GM21381 (cell line): ENCODE results near the gene TPX2.
"Not testable (repeated sequence)": the region's sequence is repeated elsewhere in the genome, so short reads cannot be mapped to it uniquely, and the experiment has no call there.

Experiments
- ATAC-seq: cut with Tn5 transposase; IDR thresholded peaks from one replicate; pipeline ENCODE4 v1.9.1; 2021; ENCODE audit warnings: mild to moderate bottlenecking, moderate library complexity; ENCODE audit not compliant: unreplicated experiment

The TPX2 gene

GRCh38 chr20:31718952-31719643, 20.0 kb upstream of the TPX2 start:
- ATAC-seq: no peak

DNA sequence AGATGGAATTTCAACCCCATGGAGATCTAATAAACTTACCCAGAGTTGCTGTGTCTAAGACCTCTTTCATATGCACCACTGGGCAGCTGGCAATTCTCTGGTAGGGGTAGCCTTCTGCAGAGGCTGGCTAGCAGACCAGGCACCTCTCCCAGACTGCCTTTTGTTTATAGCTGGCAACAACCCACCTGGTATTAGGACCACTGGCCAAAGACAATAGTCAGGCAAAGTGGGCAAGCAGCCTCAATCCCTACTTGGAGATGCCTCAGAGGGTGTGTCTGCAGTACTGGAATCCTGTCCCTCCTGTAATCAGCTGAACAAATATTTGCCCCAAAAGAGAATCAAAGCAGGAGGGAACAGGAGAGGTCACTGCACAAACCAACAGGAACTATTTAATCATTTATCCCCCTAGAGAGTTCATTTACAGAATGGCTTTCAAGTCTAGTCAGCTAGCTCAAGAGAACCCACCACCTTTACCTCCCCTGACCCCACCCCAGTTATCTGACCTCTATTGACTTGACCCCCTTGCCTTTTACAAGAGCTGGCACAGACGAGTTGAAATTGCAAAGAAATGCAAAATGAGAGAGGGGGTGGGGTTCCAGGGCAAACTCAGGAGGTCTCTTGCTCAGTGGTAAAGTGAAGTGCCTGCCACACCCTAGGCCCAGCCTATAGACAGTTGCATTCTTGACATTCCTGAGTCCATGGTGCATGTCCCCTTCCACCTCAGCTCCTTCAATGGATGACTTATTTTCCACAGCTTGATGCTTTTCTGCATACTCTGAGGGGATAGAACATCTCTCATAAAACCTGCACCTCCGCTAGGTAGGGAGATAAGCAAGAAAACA, 19.2 kb upstream of the TPX2 start:
- ATAC-seq: no peak

DNA sequence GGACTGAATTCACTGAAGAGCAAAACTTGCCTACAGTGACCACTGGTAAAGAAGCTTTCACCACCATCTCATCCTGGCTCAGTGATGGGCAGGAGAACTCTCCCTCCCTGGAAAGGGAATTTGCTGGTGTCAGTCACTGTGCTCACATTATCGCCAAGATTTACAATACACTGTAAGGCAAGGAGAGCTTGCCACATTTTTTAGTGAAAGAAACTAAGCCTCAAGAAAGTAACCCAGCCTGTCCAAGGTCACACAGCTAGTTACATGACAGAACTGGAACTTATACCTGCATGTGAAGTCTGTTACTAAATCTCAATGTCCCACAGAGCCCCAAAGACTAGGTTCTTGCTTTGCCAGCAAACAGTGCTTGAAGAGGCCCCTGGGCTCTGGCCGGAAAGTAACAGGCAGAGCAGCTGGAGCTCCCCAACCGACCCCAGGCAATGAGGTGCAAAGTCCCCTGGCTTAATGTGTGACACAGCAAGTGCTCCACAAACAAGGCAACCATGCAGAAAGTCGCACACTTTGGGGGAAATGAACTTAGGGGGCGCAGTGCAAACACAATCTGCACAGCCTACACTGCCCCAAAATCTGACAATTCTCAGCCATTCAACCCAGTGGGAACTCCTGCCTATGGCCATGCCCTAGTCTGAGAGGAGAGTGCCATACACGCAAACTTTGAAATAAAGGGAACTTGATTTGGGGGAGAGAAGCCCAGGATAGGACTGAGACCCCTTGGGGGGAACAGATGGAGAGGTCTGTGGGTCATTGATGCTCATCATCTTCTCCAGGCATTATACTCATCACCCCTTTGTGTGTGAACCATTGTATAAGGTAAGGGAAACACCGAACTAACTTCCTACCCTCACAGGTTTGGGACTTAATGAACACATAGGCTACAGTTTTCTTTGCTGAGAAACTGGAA, 18.3 kb upstream of the TPX2 start:
- no peak for ATAC-seq

DNA sequence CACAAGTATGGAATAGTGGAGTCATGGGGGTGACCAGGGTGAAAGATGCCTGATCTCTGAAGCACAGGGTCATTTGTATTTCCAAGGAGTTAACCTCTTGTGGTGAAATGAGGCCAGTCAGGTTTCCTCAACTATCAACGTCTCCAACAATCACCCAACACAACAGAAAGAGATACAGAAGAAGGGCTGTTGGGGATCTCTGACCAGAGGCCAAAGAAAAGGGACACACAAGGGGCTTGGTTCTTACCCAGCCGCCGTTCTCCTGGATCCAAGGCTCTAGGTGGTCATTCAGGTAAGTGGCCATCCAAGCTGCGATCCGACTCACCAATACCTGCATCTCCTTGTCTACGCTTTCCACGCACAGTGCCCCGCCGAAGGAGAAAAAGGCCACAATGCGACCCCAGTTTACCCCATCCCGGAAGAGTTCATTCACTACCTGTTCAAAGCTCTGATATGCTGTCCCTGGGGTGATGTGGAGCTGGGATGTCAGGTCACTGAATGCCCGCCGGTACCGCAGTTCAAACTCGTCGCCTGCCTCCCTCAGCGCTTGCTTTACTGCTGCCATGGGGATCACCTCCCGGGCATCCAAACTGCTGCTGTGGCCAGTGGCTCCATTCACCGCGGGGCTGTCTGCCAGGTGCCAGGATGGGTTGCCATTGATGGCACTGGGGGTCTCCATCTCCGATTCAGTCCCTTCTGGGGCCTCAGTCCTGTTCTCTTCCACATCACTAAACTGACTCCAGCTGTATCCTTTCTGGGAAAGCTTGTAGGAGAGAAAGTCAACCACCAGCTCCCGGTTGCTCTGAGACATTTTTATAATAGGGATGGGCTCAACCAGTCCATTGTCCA, 17.5 kb upstream of the TPX2 start:
- no peak for ATAC-seq

DNA sequence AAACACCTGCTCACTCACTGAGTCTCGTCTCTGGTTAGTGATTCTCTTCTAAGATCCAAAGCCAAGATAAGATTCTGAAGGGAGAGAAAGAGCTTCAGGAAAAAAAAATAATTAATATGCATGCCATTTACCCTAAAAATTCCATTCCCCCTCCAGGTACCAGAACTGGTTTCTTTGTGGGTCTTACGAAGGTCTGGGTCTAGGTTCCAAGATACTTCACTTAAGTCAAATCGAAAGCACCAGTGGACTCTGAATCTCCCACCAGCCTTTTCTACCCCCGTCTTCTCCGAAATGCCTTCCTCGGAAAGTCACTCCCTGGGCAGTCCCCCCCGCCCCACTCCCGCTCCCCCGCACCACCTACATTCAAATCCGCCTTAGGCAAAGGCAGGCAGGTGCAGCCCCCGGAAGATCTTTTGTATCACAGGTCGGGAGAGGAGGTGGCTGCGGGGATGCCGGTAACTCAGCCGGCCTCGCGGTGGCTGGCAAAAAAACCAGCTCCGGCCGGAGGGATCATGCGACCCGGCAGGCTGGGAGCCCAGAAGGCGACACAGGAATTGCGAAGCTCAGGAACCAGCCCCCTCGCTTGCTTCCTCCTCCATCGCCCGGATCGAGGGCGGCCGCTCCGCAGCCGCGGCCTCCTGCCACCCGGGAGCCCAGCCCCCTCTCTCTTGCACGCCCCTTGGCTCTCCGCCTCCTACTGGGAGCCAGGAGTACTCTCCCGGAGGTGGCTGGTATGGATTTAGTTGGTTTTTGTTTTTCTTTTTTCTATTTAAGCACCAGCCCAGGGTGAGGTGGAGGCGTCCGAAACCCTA, 16.6 kb upstream of the TPX2 start, which contains the start of gene BCL2L1:
Gene BCL2L1, minus strand, starts transcription at position 612 of the 812 bp plus-strand sequence. CDS start 650 bp downstream, outside the sequence.
- peak; percentile 18 for ATAC-seq

GRCh38 chr20:31723069-31723318, 16.1 kb upstream of the TPX2 start:
- ATAC-seq: no peak

DNA sequence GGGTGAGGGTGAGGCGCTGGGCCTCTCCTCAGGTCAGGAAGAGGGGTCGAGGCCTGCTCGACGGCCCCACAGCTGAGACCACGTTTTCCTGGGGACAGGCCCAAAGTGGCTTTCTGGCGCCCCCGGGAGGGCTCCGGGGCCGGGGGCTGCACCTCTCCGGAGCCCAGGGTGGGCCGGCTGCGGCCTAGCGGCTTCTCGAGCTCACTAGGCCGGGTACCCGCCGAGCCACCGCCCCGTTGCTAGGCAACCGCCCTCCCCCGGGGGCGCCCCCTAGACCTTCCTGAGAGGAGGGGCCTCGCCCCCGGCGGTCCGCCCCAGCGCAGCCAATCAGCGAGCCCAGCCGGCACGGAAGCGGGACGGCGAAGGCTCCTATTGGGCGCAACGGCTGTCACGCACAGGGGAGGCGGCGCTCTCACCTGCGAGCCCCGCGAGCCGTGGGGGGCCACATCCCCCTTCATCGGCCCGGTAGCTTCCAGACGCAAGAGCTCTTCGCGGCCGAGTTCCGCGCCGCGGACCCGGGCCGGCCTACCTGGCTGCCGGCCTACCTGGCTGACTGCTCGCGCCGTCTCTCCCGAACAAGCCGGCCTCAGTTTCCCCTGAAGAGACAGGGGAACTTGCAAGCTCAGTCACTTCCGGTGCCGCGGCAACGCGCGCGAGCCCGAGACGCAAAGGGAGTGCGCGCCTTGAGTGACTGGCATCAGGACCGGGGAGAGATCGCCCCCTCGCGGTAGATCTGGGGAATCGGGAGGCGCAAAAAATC, 15.6 kb upstream of the TPX2 start:
- ATAC-seq: peak; percentile 82

DNA sequence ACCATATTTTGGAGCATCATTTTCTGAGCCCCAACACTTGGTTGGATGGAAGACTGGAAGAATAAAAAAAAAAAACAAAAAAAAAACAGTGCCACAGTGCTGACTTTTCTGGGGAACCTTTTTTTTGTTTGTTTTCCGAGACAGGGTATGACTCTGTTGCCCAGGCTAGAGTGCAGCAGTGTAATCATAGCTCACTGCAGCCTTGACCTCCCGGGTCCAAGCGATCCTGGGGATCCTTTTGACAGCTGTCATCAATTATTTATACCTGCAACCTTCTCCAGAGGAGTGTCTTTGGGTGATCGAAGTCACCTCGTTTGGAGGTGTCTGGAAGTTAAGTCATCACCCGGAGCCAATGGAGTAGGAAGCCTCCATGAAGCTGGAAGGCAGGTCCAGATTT, 7.8 kb upstream of the TPX2 start:
- no peak for ATAC-seq

- no peak for ATAC-seq
Observed at GRCh38 chr20:31739550-31739977, 474 bp downstream of the TPX2 start.

DNA sequence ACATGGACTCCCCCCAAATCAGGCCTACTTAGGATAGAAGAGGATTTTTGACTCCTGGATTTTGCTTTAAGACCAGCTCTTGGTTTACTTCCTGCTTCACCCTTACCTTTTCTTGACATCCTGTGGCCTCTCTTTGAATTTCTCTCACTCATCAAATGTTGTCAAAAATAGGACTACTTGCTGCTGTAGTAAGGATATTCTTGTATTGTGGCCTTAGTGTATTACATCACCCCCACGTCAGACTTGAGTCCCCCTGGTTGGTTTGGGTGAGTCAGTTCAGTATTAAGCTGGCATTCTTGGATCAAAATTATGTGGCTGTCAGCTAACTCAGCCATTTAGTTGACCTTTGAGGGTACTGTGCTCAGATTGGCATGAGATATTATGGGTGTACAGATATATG, 1.1 kb downstream of the TPX2 start:
- no peak for ATAC-seq

- no peak for ATAC-seq
Observed at GRCh38 chr20:31740656-31741323, 1.7 kb downstream of the TPX2 start.

- ATAC-seq: no peak
Observed at GRCh38 chr20:31746068-31746878, 7.2 kb downstream of the TPX2 start.

- ATAC-seq: not testable (repeated sequence)
Observed at GRCh38 chr20:31747028-31747427, 7.9 kb downstream of the TPX2 start.

DNA sequence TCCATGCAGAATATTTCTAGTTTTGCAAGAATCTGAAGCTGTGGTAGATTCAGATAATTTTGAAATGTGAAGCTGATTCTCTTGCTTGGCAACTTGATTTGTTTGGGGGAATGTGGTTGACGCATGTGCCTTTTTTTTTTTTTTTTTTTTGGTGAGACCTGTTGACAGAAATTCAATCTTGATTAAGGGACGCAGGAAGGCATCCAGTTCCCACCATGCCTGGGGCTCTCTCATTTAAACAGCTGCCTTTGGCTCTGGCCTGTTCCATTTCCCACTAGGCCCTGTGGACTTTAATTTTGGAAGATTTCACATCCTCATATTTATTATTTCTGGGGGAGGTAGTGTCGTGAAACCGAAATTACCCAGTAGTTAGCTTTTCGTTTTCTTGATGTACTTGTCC, 8.6 kb downstream of the TPX2 start:
- no peak for ATAC-seq

DNA sequence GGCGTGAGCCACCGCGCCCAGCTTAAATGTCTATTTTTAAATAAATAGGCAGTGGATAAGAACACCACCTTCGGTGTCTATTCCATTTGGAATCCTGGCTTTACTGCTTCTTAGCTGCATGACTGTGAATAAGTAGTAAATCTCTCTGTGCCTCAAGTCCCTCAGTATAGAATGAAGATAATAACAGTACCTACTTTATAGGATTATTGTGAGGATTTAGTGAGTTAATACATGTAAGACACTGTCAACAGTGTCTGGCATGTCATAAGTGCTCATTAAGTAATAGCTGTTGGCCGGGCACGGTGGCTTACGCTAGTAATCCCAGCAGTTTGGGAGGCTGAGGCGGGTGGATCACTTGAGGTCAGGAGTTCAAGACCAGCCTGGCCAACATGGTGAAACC, 10.1 kb downstream of the TPX2 start:
- no peak for ATAC-seq

DNA sequence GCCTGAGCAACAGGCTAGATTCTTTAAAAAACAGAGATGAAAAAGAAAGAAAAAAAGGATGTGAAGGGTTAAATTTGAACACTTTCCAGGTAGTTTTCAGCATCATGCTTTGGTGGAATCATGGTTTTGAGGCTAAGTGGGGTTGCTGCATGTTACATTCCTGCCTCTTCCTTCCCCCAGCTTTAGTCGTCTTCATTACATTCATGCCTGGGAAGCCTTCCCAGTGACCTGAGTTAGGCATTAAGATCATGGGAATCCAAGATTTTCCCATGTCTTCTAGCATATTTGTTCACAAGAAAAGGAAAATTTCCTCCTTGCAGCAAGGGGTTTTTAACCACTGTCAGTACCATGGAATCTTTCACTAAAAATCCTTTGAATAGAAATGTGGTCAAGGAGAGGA, 12.0 kb downstream of the TPX2 start:
- ATAC-seq: no peak

DNA sequence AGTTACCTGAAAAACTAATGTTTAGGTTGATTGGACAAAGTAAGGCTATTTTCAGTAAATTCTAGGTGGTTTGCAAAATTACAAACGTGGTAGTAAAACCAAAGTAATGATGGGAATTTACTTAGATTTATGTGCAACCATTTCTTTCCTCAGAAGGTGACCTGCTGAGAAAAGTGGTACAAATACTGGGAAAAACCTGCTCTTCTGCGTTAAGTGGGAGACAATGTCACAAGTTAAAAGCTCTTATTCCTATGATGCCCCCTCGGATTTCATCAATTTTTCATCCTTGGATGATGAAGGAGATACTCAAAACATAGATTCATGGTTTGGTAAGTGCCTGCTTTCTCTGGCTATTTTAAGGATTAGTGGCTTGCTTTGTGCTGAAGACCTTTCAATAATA, 18.2 kb downstream of the TPX2 start:
- ATAC-seq: no peak

DNA sequence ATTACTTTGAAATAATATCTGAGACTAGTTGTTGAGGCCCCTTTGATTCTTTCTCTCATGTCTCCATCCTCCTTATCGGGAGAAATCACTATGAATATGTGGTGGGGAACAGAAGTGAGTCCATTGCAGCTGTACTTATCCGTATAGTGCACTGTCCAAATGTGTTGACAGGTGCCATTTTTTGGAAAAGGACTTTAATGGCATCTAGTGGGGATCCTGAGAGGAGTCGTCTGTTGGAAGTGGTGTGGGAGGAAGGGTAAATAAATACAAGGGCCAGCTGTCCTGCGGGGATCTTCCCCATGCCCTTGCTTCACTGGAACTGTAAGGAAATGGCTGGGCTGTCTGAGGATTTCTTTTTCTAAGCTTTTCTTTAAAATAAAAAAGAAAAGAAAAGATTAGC, 19.4 kb downstream of the TPX2 start:
- no peak for ATAC-seq
